HL-60 (cell line): ENCODE results near the gene CBX8.

Experiments
- CTCF ChIP-seq: IDR thresholded peaks from one replicate; pipeline ENCODE4 v1.5.1; 2011; ENCODE audit warnings: low read length, control low read depth, inconsistent platforms; ENCODE audit not compliant: insufficient read depth
- GABPA ChIP-seq: IDR thresholded peaks from 2 replicates; pipeline ENCODE4 v1.6.1; 2012; ENCODE audit warnings: low read depth
- POLR2AphosphoS5 ChIP-seq: IDR thresholded peaks from 2 replicates; pipeline ENCODE4 v1.6.1; 2012; ENCODE audit warnings: low read depth

- TF ChIP-seq CTCF (no peak), POLR2AphosphoS5 (peak; percentile 41; the same call in 1 of the 2 replicates), GABPA (peak; percentile 80)
Observed at GRCh38 chr17:79796763-79797491, at the start of gene CBX8.
